G401 (cell line): ENCODE results near the gene GPHA2. TPM values are rescaled to one million over a fixed set of nuclear protein-coding genes. Genes with fewer than 3 reads are reported as not detected.

Source experiments
- DNase-seq: peaks from one replicate; pipeline ENCODE4 v3.0.0-alpha.2; 2015; ENCODE audit warnings: low spot score
- in situ Hi-C: cut with HindIII; loops from 2 replicates; pipeline ENCODE4 v1.10.0; 2016; ENCODE audit warnings: low sequenced_read_pairs, mixed read lengths
- total RNA-seq: library from RNA; depleted of rRNA; stranded (reverse); fragments of >200 nt; shearing (Covaris generic); gene quantifications from 2 replicates; pipeline ENCODE4 v1.2.3, GENCODE V29; 2014

GPHA2 gene
- total RNA-seq, 1 experiment from 2014 or later = 0.54 TPM

- in situ Hi-C loops = no loop called here
- no peak for DNase-seq
Measured at GRCh38 chr11:64914123-64914522, 21.6 kb downstream of the GPHA2 start.

GRCh38 chr11:64913171-64913727, 22.4 kb downstream of the GPHA2 start:
- in situ Hi-C loops = no loop called here
- no peak for DNase-seq

- in situ Hi-C loops = no loop called here
- DNase-seq = no peak
Measured at GRCh38 chr11:64911689-64912088, 24.0 kb downstream of the GPHA2 start.

GRCh38 chr11:64911142-64911541, 24.6 kb downstream of the GPHA2 start:
- no peak for DNase-seq
- in situ Hi-C loops = no loop called here

GRCh38 chr11:64910451-64911093, 25.1 kb downstream of the GPHA2 start:
- DNase-seq = no peak
- in situ Hi-C loops = no loop called here

- in situ Hi-C loops = no loop called here
- DNase-seq = no peak
Measured at GRCh38 chr11:64909653-64910343, 25.9 kb downstream of the GPHA2 start.

GRCh38 chr11:64908766-64909165, 26.9 kb downstream of the GPHA2 start:
- in situ Hi-C loops = no loop called here

GRCh38 chr11:64906314-64906635, 29.4 kb downstream of the GPHA2 start:
- no peak for DNase-seq
- in situ Hi-C loops = no loop called here

More at GRCh38 chr11:64908766-64909165, 26.9 kb downstream of the GPHA2 start:
- no peak for DNase-seq

GRCh38 chr11:64905516-64906313, 30.0 kb downstream of the GPHA2 start:
- DNase-seq = no peak
- in situ Hi-C loops = no loop called here

- no peak for DNase-seq
- in situ Hi-C loops = no loop called here
Measured at GRCh38 chr11:64903291-64903833, 32.3 kb downstream of the GPHA2 start.

- in situ Hi-C loops = no loop called here
- no peak for DNase-seq
Measured at GRCh38 chr11:64902102-64902900, 33.4 kb downstream of the GPHA2 start.

- DNase-seq = no peak
- in situ Hi-C loops = no loop called here
Measured at GRCh38 chr11:64900774-64901173, 34.9 kb downstream of the GPHA2 start.

- DNase-seq = no peak
- in situ Hi-C loops = no loop called here
Measured at GRCh38 chr11:64900263-64900678, 35.4 kb downstream of the GPHA2 start.

GRCh38 chr11:64898541-64898940, 37.2 kb downstream of the GPHA2 start:
- no peak for DNase-seq
- in situ Hi-C loops = no loop called here

GRCh38 chr11:64898076-64898445, 37.6 kb downstream of the GPHA2 start:
- no peak for DNase-seq
- in situ Hi-C loops = no loop called here

GRCh38 chr11:64897381-64898075, 38.2 kb downstream of the GPHA2 start:
- DNase-seq = no peak
- in situ Hi-C loops = no loop called here

- DNase-seq = no peak
- in situ Hi-C loops = no loop called here
Measured at GRCh38 chr11:64896448-64897022, 39.2 kb downstream of the GPHA2 start.

GRCh38 chr11:64894812-64895452, 40.8 kb downstream of the GPHA2 start:
- in situ Hi-C loops = loop anchor here (5.0 kb wide), 1 partner anchor 48 kb away; no protein-coding TSS in a partner anchor
- DNase-seq = no peak
